WTC11 (cell line): Measurements from ENCODE around the gene ARHGAP8.

ENCODE experiments used
- CREM ChIP-seq: sonication (generic); formaldehyde crosslinking; IDR thresholded peaks from 2 replicates; pipeline ENCODE4 v1.8.1; 2022; ENCODE audit warnings: mild to moderate bottlenecking, missing genetic modification reagents, moderate library complexity
- CTCF ChIP-seq: fragments of 200-600 bp; IDR thresholded peaks from 2 replicates; pipeline ENCODE4 v1.8.0; 2022; ENCODE audit warnings: antibody characterized with exemption
- NR1H2 ChIP-seq: sonication (generic); formaldehyde crosslinking; IDR thresholded peaks from 2 replicates; pipeline ENCODE4 v1.9.0; 2021; ENCODE audit warnings: mild to moderate bottlenecking, moderate library complexity, missing genetic modification reagents
- NR3C1 ChIP-seq: sonication (generic); formaldehyde crosslinking; conservative IDR thresholded peaks from 2 replicates; pipeline ENCODE4 v1.8.1; 2023; ENCODE audit warnings: low read depth, mild to moderate bottlenecking, missing genetic modification reagents
- ZNF423 ChIP-seq: fragments of 250-450 bp; sonication (Bioruptor Pico); IDR thresholded peaks from 2 replicates; pipeline ENCODE4 v2.1.2; 2022; ENCODE audit warnings: mild to moderate bottlenecking, moderate library complexity

GRCh38 chr22:44780876-44781449, 28.6 kb downstream of the ARHGAP8 start:
- no peak for TF ChIP-seq CREM
- no peak for TF ChIP-seq CTCF
- TF ChIP-seq NR1H2 (CRISPR knock-in tag) = no peak
- TF ChIP-seq ZNF423 = no peak
- no peak for TF ChIP-seq NR3C1
